Central memory CD8-positive, alpha-beta T cell (primary cell): ENCODE results near the gene ID2.

Source experiments
- ATAC-seq: fragments of 150-1000 bp; cut with Tn5 transposase; replicated peaks from 2 replicates; pipeline ENCODE4 v1.10.0; 2022; ENCODE audit warnings: mild to moderate bottlenecking, moderate FRiP score, moderate number of reproducible peaks; ENCODE audit not compliant: poor library complexity, severe bottlenecking; ENCODE audit errors: extremely low read depth
- DNase-seq, 2 donors: peaks; one replicate each; pipeline ENCODE4 v3.0.0; 2021; ENCODE audit warnings: low spot score in 2 of 2
- H3K27ac Mint-ChIP-seq: one replicate; pipeline ENCODE4 v1.8.0; 2022; ENCODE audit warnings: low read depth, mild to moderate bottlenecking, moderate library complexity, mixed read lengths
- H3K27me3 Mint-ChIP-seq: one replicate; pipeline ENCODE4 v1.8.0; 2022; ENCODE audit warnings: mixed read lengths
- H3K36me3 Mint-ChIP-seq: one replicate; pipeline ENCODE4 v1.8.0; 2022; ENCODE audit warnings: mild to moderate bottlenecking, moderate library complexity, mixed read lengths; ENCODE audit not compliant: insufficient read depth
- H3K4me1 Mint-ChIP-seq: one replicate; pipeline ENCODE4 v1.8.0; 2022; ENCODE audit warnings: mixed read lengths
- H3K4me3 Mint-ChIP-seq: one replicate; pipeline ENCODE4 v1.8.0; 2022; ENCODE audit warnings: mild to moderate bottlenecking, moderate library complexity, mixed read lengths
- H3K9me3 Mint-ChIP-seq: one replicate; pipeline ENCODE4 v1.8.0; 2022; ENCODE audit warnings: mixed read lengths

The ID2 gene

GRCh38 chr2:8685697-8686358 lies 4.0 kb downstream of the ID2 start:
- Mint-ChIP-seq H3K4me3 (peak overlapping the region; percentile 59), H3K36me3 (peaks cover 30% of the 10 kb centered on the region), H3K9me3 (no peaks in the 10 kb centered on the region), H3K27ac (no peak overlapping the region), H3K27me3 (peaks cover under 1% of the 10 kb centered on the region), H3K4me1 (peaks cover 19% of the 10 kb centered on the region)
- peak; percentile 73 to 89 for DNase-seq
- no peak for ATAC-seq

- no peaks in the 10 kb centered on the region for H3K9me3 Mint-ChIP-seq
- no peak for DNase-seq
- H3K27me3 Mint-ChIP-seq, result peaks cover 18% of the 10 kb centered on the region
- peaks cover 1% of the 10 kb centered on the region for H3K36me3 Mint-ChIP-seq
- H3K4me3 Mint-ChIP-seq, result no peak overlapping the region
- peaks cover 5% of the 10 kb centered on the region for H3K4me1 Mint-ChIP-seq
- H3K27ac Mint-ChIP-seq, result no peak overlapping the region
- ATAC-seq, result no peak
These were observed 10.1 kb downstream of the ID2 start for GRCh38 chr2:8691859-8692437.

DNA sequence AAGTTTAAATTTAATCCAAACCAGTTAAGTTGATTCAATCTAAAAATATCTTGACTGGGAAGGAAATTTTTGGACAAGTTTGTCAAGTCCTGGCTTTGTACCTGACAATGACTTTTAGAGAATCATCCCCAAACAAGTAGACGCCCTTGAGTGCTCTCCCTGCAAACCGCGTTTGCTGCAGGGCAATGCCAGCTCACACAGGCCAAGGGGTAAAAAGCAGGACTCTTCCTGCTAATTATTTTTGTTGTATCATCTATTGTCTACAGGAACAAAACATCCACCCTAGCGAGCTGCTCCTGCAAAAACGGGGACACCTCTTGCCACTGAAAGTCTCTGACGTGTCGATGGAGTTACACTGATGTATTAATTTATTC lies 10.9 kb downstream of the ID2 start:
- H3K27me3 Mint-ChIP-seq, result peaks cover 18% of the 10 kb centered on the region
- DNase-seq (no peak), ATAC-seq (no peak)
- peaks cover 5% of the 10 kb centered on the region for H3K4me1 Mint-ChIP-seq
- H3K36me3 Mint-ChIP-seq, result peaks cover 1% of the 10 kb centered on the region
- H3K27ac Mint-ChIP-seq, result no peak overlapping the region
- no peak overlapping the region for H3K4me3 Mint-ChIP-seq
- H3K9me3 Mint-ChIP-seq, result no peaks in the 10 kb centered on the region

DNA sequence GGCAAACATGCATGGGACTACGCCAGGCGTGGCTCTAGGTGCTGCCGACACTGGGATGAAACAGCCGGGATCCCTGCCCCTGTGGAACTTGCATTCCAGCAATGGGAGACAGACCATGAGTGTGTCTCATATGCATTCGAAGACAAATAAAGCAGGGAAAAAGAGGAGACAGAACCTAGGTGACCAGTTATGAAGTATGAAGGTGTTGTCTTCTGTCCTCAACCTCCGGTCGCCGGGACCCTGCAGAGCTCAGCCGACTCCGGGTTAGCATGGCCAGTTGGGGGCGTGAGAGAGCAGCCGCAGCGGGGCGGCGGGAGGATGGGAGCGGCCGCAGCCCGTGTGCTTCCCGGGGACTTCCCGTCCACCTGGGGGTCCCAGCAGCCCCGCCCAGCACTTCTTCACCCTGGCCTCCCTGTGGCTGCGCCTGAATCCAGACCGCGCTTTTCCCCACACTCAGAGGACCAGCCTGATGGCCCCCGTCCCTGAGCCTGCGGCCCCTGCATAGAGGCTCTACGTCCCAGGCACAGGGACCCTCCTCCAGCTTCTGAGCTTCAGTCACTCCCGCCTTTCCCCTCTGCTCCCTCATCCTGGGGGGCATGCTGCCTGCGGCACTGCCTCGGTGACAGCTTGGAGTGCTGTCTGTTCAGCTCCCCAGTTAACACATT lies 11.4 kb downstream of the ID2 start:
- DNase-seq, result no peak
- Mint-ChIP-seq H3K27me3 (peaks cover 18% of the 10 kb centered on the region), H3K27ac (no peak overlapping the region), H3K4me1 (peaks cover 5% of the 10 kb centered on the region), H3K9me3 (no peaks in the 10 kb centered on the region), H3K36me3 (peaks cover 1% of the 10 kb centered on the region), H3K4me3 (no peak overlapping the region)
- no peak for ATAC-seq

- DNase-seq (no peak), ATAC-seq (no peak)
- H3K4me1 Mint-ChIP-seq, result peaks cover 5% of the 10 kb centered on the region
- no peak overlapping the region for H3K27ac Mint-ChIP-seq
- H3K36me3 Mint-ChIP-seq, result peaks cover 1% of the 10 kb centered on the region
- peaks cover 18% of the 10 kb centered on the region for H3K27me3 Mint-ChIP-seq
- H3K4me3 Mint-ChIP-seq, result no peak overlapping the region
- H3K9me3 Mint-ChIP-seq, result no peaks in the 10 kb centered on the region
These were observed 12.9 kb downstream of the ID2 start for GRCh38 chr2:8694737-8695136.

- peaks cover 5% of the 10 kb centered on the region for H3K4me1 Mint-ChIP-seq
- H3K9me3 Mint-ChIP-seq, result no peaks in the 10 kb centered on the region
- no peak overlapping the region for H3K4me3 Mint-ChIP-seq
- H3K27ac Mint-ChIP-seq, result no peak overlapping the region
- no peak for DNase-seq
- H3K36me3 Mint-ChIP-seq, result no peaks in the 10 kb centered on the region
- H3K27me3 Mint-ChIP-seq, result peaks cover 7% of the 10 kb centered on the region
- ATAC-seq, result no peak
These were observed 15.3 kb downstream of the ID2 start for GRCh38 chr2:8697190-8697589.

- ATAC-seq, result no peak
These were observed 18.0 kb downstream of the ID2 start for GRCh38 chr2:8699839-8700238.

DNA sequence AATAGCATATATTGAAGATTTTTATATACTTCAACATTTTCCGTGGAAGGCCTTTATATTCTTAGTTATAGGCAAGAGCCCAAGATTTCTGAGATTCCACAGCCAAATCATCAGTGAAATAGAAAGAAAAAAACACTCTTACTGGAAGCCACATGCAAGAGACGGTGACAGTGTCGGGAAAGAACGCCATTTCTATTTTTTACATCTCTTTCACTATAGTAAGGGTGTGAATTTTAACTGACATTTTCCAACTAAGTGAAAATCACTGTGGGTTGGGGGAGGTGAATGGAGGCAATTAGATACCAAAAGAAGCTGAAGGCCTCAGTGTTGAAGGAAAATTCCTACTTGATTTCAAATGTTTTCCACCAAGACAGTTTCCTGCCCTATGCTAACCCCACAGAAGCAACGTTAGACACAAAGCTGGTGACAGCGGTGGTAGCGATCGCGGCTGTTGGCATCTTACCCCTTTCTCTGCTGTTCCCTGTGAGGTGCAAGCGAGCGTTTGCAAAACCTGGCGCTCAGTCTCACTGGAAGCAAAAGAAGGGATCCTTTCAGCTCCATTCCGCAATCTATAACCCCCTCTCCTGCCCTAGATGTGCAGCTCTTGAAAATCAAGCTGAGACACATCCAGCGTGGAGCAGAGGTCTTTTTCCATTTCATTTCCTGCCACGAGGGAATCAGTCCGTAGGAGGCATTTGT lies 20.0 kb downstream of the ID2 start:
- Mint-ChIP-seq H3K9me3 (no peaks in the 10 kb centered on the region), H3K4me1 (no peaks in the 10 kb centered on the region), H3K36me3 (no peaks in the 10 kb centered on the region), H3K4me3 (no peak overlapping the region), H3K27me3 (peaks cover 11% of the 10 kb centered on the region), H3K27ac (no peak overlapping the region)
- DNase-seq, result no peak
- ATAC-seq, result no peak

More at GRCh38 chr2:8699839-8700238, 18.0 kb downstream of the ID2 start:
- Mint-ChIP-seq H3K4me1 (no peaks in the 10 kb centered on the region), H3K9me3 (no peaks in the 10 kb centered on the region), H3K27ac (no peak overlapping the region), H3K27me3 (peaks cover 11% of the 10 kb centered on the region), H3K4me3 (no peak overlapping the region), H3K36me3 (no peaks in the 10 kb centered on the region)
- DNase-seq, result no peak

DNA sequence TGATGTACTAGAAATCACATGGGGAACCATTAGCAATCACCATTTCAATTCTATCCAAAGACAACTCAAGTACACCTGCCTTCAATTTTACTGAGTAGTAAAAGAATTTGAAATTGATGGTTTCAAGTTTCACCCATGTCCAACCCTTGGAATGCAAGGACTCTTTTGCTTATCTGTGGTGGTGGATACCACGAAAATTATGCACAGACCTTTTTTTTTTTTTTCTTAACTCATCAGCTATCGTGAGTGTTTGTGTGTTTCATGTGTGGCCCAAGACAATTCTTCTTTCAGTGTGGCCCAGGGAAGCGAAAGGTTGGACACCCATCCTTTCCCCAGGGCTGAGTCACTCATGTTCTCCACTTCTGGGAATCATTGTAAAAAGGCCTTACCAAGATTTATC lies 23.1 kb downstream of the ID2 start:
- H3K4me3 Mint-ChIP-seq, result no peak overlapping the region
- no peak overlapping the region for H3K27ac Mint-ChIP-seq
- H3K9me3 Mint-ChIP-seq, result no peaks in the 10 kb centered on the region
- H3K27me3 Mint-ChIP-seq, result peaks cover 20% of the 10 kb centered on the region
- ATAC-seq (no peak), DNase-seq (no peak)
- H3K4me1 Mint-ChIP-seq, result no peaks in the 10 kb centered on the region
- H3K36me3 Mint-ChIP-seq, result peaks cover 2% of the 10 kb centered on the region

DNA sequence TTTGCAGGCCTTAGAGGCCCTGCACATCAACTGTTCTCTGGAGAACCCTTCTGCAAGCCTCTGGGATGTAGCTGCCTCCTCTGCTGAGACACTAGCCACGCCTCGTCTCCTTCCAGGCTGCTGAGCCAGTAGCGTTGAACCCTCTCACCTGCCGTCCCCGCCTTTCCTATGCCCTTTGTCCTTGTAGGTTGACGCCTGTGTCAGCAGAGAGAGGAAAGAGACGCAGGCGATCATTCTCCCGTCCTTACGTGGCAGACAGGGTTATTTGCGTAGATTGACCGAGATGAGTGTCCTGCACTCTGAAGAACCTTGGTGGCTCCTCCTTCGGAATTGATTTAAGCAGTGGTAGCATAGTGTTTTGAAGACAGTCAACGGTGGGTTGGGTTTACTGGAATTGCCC lies 27.8 kb downstream of the ID2 start:
- Mint-ChIP-seq H3K4me3 (no peak overlapping the region), H3K27ac (no peak overlapping the region), H3K4me1 (no peaks in the 10 kb centered on the region), H3K36me3 (peaks cover 2% of the 10 kb centered on the region), H3K9me3 (no peaks in the 10 kb centered on the region), H3K27me3 (peaks cover 37% of the 10 kb centered on the region)
- ATAC-seq (no peak), DNase-seq (no peak)

DNA sequence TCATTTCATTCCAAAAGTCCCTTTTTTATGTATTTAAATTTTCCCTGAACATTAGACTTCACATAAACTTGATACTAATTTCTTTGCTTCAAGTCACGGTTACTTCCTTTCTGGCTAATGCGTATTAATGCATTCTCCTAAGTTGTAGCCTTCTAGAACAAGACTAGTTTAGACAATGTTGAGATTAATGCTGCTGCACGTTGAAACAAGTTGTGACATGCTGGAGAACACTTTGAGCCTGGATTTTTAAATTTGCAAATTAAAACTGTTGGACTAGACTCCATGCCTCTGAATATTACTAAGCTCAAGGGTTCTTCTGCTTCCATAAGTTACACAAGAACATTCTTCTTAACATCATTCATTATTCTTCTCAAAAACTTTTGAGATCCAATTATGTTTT lies 29.1 kb downstream of the ID2 start:
- Mint-ChIP-seq H3K27me3 (peaks cover 51% of the 10 kb centered on the region), H3K9me3 (peaks cover 5% of the 10 kb centered on the region), H3K4me3 (no peak overlapping the region), H3K36me3 (peaks cover 2% of the 10 kb centered on the region), H3K27ac (no peak overlapping the region), H3K4me1 (no peaks in the 10 kb centered on the region)
- ATAC-seq (no peak), DNase-seq (no peak)

DNA sequence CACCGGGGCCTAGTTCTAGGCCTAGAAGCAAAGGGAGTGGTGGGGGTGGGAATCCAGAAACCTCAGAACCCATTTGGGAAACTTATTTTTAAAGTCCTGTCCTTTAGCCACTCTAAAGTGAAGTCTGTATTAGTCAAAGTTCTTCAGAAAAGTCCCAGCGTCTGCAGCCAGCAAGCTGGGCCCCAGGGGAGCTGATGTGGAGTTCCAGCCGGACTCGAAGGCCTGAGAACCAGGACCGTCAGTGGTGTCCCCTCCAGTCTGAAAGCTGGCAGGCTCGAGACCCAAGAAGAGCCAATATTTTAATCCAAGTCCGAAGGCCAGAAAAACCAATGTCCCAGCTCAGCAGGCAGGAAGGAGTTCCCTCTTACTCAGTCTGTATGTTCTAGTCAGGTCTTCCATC lies 32.4 kb downstream of the ID2 start:
- no peak overlapping the region for H3K27ac Mint-ChIP-seq
- DNase-seq (no peak), ATAC-seq (no peak)
- peaks cover 7% of the 10 kb centered on the region for H3K9me3 Mint-ChIP-seq
- no peak overlapping the region for H3K4me3 Mint-ChIP-seq
- H3K4me1 Mint-ChIP-seq, result no peaks in the 10 kb centered on the region
- peaks cover 56% of the 10 kb centered on the region for H3K27me3 Mint-ChIP-seq
- no peaks in the 10 kb centered on the region for H3K36me3 Mint-ChIP-seq

DNA sequence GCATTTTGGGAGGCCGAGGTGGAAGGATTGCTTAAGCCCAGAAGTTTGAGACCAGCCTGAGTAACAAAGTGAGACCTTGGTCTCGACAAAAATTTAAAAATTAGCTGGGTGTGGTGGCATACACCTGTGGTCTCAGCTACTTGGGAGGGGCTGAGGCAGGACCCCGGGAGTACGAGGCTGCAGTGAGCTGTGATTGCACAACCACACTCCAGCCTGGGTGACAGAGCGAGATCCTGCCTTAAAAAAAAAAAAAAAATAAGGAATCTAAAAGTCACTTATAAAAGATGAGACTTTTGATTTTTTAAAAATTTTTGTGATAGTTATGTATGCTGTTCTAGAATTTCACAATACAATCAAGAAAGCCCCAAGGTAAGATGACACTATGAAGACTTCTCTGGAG lies 33.1 kb downstream of the ID2 start:
- no peak for DNase-seq
- no peaks in the 10 kb centered on the region for H3K36me3 Mint-ChIP-seq
- peaks cover 7% of the 10 kb centered on the region for H3K9me3 Mint-ChIP-seq
- no peak for ATAC-seq
- H3K27ac Mint-ChIP-seq, result no peak overlapping the region
- no peak overlapping the region for H3K4me3 Mint-ChIP-seq
- peaks cover 49% of the 10 kb centered on the region for H3K27me3 Mint-ChIP-seq
- H3K4me1 Mint-ChIP-seq, result no peaks in the 10 kb centered on the region
